Thyroid gland (tissue), 4 donors: ENCODE measurements around the gene CD9. TPM values are rescaled to one million over a fixed set of nuclear protein-coding genes. Genes with fewer than 3 reads are reported as not detected.

Experiments
- DNase-seq, 2 donors: peaks; one replicate each; pipeline ENCODE4 v3.0.0-alpha.2; 2019
- H3K27ac ChIP-seq, 3 donors: fragments of 200-600 bp; sonication (generic); 1 replicate in 2 of 3; 2 replicates in 1 of 3; pipeline ENCODE4 v1.5.1; 2016 to 2019; ENCODE audit warnings: mild to moderate bottlenecking in 1 of 3, moderate library complexity in 1 of 3
- H3K27me3 ChIP-seq: fragments of 200-600 bp; sonication (generic); one replicate; pipeline ENCODE4 v1.5.1; 2019
- H3K36me3 ChIP-seq, 2 donors: fragments of 200-600 bp; sonication (generic); one replicate each; pipeline ENCODE4 v1.5.1; 2016 to 2019
- H3K4me1 ChIP-seq, 2 donors: fragments of 200-600 bp; sonication (generic); one replicate each; pipeline ENCODE4 v1.5.1; 2017 to 2019
- H3K4me3 ChIP-seq, 3 donors: fragments of 200-600 bp; sonication (generic); replicated peaks in 1 of 3; 1 replicate in 2 of 3; 2 replicates in 1 of 3; pipeline ENCODE4 v1.5.1; 2016; ENCODE audit warnings: mild to moderate bottlenecking in 1 of 3
- H3K9me3 ChIP-seq: fragments of 200-600 bp; sonication (generic); one replicate; pipeline ENCODE4 v1.5.1; 2017
- POLR2A ChIP-seq, 2 donors: fragments of 450-650 bp; IDR thresholded peaks; one replicate each; pipeline ENCODE4 v1.6.1; 2017; ENCODE audit warnings: antibody characterized with exemption in 2 of 2, mild to moderate bottlenecking in 2 of 2, moderate library complexity in 1 of 2
- WGBS, 2 donors: methylation state at CpG; one replicate each; pipeline ENCODE4 v1.1.5; 2017; 5-methylcytosine and 5-hydroxymethylcytosine counted together
- intact Hi-C: fragments of 100-400 bp; cut with DNase I; formaldehyde crosslinking; loops from one replicate; pipeline ENCODE4 v1.15.1; 2023
- total RNA-seq, 4 donors: library from RNA; depleted of rRNA; stranded (reverse); fragments of >200 nt; gene quantifications; one replicate each; pipeline ENCODE4 v1.2.3, GENCODE V29; 2016
- TF ChIP-seq, protein P1 (sequence below), 6 experiments: fragments of 200-600 bp in 3 of 6; fragments of 450-650 bp in 3 of 6; sonication (generic) in 3 of 6; IDR thresholded peaks; one replicate each; pipeline ENCODE4 v1.5.1; 2016 to 2019; ENCODE audit warnings: antibody characterized with exemption in 6 of 6, mild to moderate bottlenecking in 2 of 6, inconsistent platforms in 1 of 6, moderate library complexity in 1 of 6

Gene CD9
- total RNA-seq, 4 donors from 2014 or later: 367 to 494 (median 375) TPM

GRCh38 chr12:6215932-6216494 lies 15.8 kb downstream of the CD9 start:
- H3K36me3 ChIP-seq: no peaks in the 10 kb centered on the region
- no peak overlapping the region for H3K4me3 ChIP-seq
- peaks cover 75 to 91% of the 10 kb centered on the region in 2 donors for H3K4me1 ChIP-seq
- TF ChIP-seq, protein P1, sequence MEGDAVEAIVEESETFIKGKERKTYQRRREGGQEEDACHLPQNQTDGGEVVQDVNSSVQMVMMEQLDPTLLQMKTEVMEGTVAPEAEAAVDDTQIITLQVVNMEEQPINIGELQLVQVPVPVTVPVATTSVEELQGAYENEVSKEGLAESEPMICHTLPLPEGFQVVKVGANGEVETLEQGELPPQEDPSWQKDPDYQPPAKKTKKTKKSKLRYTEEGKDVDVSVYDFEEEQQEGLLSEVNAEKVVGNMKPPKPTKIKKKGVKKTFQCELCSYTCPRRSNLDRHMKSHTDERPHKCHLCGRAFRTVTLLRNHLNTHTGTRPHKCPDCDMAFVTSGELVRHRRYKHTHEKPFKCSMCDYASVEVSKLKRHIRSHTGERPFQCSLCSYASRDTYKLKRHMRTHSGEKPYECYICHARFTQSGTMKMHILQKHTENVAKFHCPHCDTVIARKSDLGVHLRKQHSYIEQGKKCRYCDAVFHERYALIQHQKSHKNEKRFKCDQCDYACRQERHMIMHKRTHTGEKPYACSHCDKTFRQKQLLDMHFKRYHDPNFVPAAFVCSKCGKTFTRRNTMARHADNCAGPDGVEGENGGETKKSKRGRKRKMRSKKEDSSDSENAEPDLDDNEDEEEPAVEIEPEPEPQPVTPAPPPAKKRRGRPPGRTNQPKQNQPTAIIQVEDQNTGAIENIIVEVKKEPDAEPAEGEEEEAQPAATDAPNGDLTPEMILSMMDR (IDR thresholded peaks at IDR 0.05): no peak
- peak in 1 of 2 donors; percentile 82 for TF ChIP-seq POLR2A (IDR thresholded peaks at IDR 0.05)
- WGBS, 2 donors: 28 to 32% methylated on average over 5 of the region's 5 CpGs
- peak overlapping the region; percentile 94 to 99 (median 98) for H3K27ac ChIP-seq
- H3K27me3 ChIP-seq: no peaks in the 10 kb centered on the region
- H3K9me3 ChIP-seq: no peaks in the 10 kb centered on the region
- intact Hi-C loops: no loop called here
- DNase-seq: peak; percentile 99

GRCh38 chr12:6216581-6216980 lies 16.4 kb downstream of the CD9 start:
- WGBS, 2 donors: 77 to 80% methylated on average over 7 of the region's 7 CpGs
- TF ChIP-seq, protein P1 (IDR thresholded peaks at IDR 0.05): no peak
- TF ChIP-seq POLR2A (IDR thresholded peaks at IDR 0.05): no peak

GRCh38 chr12:6218347-6218925 lies 18.2 kb downstream of the CD9 start:
- H3K4me1 ChIP-seq: peaks cover 84 to 97% of the 10 kb centered on the region in 2 donors
- TF ChIP-seq POLR2A (IDR thresholded peaks at IDR 0.05): no peak
- TF ChIP-seq, protein P1 (IDR thresholded peaks at IDR 0.05): no peak
- 36 to 47% methylated on average over 6 of the region's 6 CpGs for WGBS, 2 donors
- H3K4me3 ChIP-seq: no peak overlapping the region
- no peaks in the 10 kb centered on the region for H3K9me3 ChIP-seq
- no peaks in the 10 kb centered on the region for H3K36me3 ChIP-seq
- peak overlapping the region; percentile 94 to 99 (median 98) for H3K27ac ChIP-seq
- intact Hi-C loops: no loop called here
- no peak for DNase-seq
- H3K27me3 ChIP-seq: no peaks in the 10 kb centered on the region

More at GRCh38 chr12:6216581-6216980, 16.4 kb downstream of the CD9 start:
- no peaks in the 10 kb centered on the region for H3K9me3 ChIP-seq
- no peak for DNase-seq
- peaks cover 77 to 91% of the 10 kb centered on the region in 2 donors for H3K4me1 ChIP-seq
- H3K36me3 ChIP-seq: no peaks in the 10 kb centered on the region
- intact Hi-C loops: no loop called here
- H3K27ac ChIP-seq: peak overlapping the region; percentile 94 to 99 (median 98)
- H3K4me3 ChIP-seq: no peak overlapping the region
- H3K27me3 ChIP-seq: no peaks in the 10 kb centered on the region

GRCh38 chr12:6219980-6220379 lies 19.8 kb downstream of the CD9 start:
- Histone ChIP-seq H3K9me3 (no peaks in the 10 kb centered on the region), H3K4me1 (peaks cover 87 to 97% of the 10 kb centered on the region in 2 donors), H3K4me3 (no peak overlapping the region), H3K36me3 (no peaks in the 10 kb centered on the region), H3K27ac (peak overlapping the region; percentile 48 to 98 (median 92)), H3K27me3 (no peaks in the 10 kb centered on the region)
- intact Hi-C loops: loop anchor here (10.0 kb wide), 1 partner anchor 315 kb away; the partner anchor contains the start of gene GAPDH
- WGBS, 2 donors: 65 to 81% methylated on average over 6 of the region's 6 CpGs
- DNase-seq: no peak
- TF ChIP-seq, protein P1 (IDR thresholded peaks at IDR 0.05): no peak
- TF ChIP-seq POLR2A (IDR thresholded peaks at IDR 0.05): no peak

DNA sequence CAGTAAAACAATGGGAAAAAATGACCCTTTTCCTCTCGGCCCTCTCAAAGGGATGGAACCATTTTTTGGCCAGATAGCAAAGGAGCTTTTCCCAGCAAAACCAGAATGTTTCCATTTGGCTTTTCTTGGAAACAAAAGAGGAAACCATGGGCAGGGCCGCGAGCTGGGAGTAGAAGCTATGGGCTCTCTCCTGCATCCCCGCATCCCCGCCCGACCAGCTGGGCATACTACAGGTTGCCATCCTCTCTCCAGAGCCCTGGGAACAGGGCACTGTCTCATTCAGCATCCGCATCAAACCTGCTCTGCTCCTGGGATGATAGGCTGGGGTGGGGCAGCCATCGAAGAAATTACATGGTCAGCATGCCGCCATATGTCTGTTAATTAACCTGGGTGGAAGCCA lies 20.9 kb downstream of the CD9 start:
- Histone ChIP-seq H3K4me1 (peaks cover 87 to 97% of the 10 kb centered on the region in 2 donors), H3K27me3 (no peaks in the 10 kb centered on the region), H3K36me3 (no peaks in the 10 kb centered on the region), H3K9me3 (no peaks in the 10 kb centered on the region), H3K4me3 (no peak overlapping the region), H3K27ac (peak overlapping the region; percentile 72 to 98 (median 92))
- WGBS, 2 donors: 82 to 90% methylated on average over 9 of the region's 9 CpGs
- TF ChIP-seq, protein P1 (IDR thresholded peaks at IDR 0.05): no peak
- no peak for TF ChIP-seq POLR2A (IDR thresholded peaks at IDR 0.05)
- intact Hi-C loops: loop anchor here (10.0 kb wide), 1 partner anchor 314 kb away; the partner anchor contains the start of gene GAPDH
- DNase-seq: no peak
